T-cell (primary cell): ENCODE results near the gene CXCL14. TPM values are rescaled to one million over a fixed set of nuclear protein-coding genes. Genes with fewer than 3 reads are reported as not detected.

Source experiments
- ATAC-seq, 4 experiments: fragments of 200-7000 bp in 3 of 4; fragments of 150-1000 bp in 1 of 4; cut with Tn5 transposase; replicated peaks in 1 of 4; 1 replicate in 3 of 4; 2 replicates in 1 of 4; pipeline ENCODE4 v1.10.0; 2021; ENCODE audit warnings: moderate library complexity in 3 of 4, mild to moderate bottlenecking in 2 of 4, moderate number of reproducible peaks in 1 of 4
- CTCF ChIA-PET, 2 donors: fragments of 300-600 bp; sonication (Branson Sonifier 250); formaldehyde crosslinking; loops; one replicate each; lab custom pipeline; 2022; ENCODE audit warnings: antibody characterized with exemption in 2 of 2; lab: Charles Lee
- POLR2A ChIA-PET, 2 donors: fragments of 300-600 bp; sonication (Branson Sonifier 250); formaldehyde crosslinking; loops; one replicate each; lab custom pipeline; 2022; ENCODE audit warnings: antibody characterized with exemption in 2 of 2; lab: Charles Lee
- DNase-seq, 35 experiments: peaks; one replicate each; pipeline versions ENCODE4 v3.0.0 to v3.0.0-alpha.2; 2013 to 2023
- H3K27ac ChIP-seq: one replicate; pipeline ENCODE4 v1.5.1; 2013; ENCODE audit warnings: low read length
- H3K27me3 ChIP-seq, 2 experiments: replicated peaks in 1 of 2; 1 replicate in 1 of 2; 2 replicates in 1 of 2; pipeline versions ENCODE4 v1.6.1 to v1.7.0; 2013; ENCODE audit warnings: low read length in 1 of 2, mixed read lengths in 1 of 2; ENCODE audit not compliant: control insufficient read depth in 2 of 2, insufficient read depth in 2 of 2; ENCODE audit errors: extremely low read depth in 1 of 2
- H3K36me3 ChIP-seq, 2 donors: 1 replicate in 1 of 2; 2 replicates in 1 of 2; pipeline versions ENCODE4 v1.6.1 to v1.7.0; 2013; ENCODE audit warnings: low read length in 1 of 2; ENCODE audit not compliant: control insufficient read depth in 2 of 2, insufficient read depth in 1 of 2; ENCODE audit errors: extremely low read depth in 1 of 2
- H3K4me1 ChIP-seq, 2 experiments: 1 replicate in 1 of 2; 2 replicates in 1 of 2; pipeline versions ENCODE4 v1.6.1 to v1.7.0; 2013; ENCODE audit warnings: low read length in 2 of 2, mixed read lengths in 1 of 2; ENCODE audit not compliant: insufficient read depth in 2 of 2, control insufficient read depth in 1 of 2; ENCODE audit errors: extremely low read depth in 1 of 2
- H3K4me3 ChIP-seq, 2 donors: 1 replicate in 1 of 2; 2 replicates in 1 of 2; pipeline versions ENCODE4 v1.5.1 to v1.7.0; 2013; ENCODE audit warnings: mild to moderate bottlenecking in 2 of 2, low read length in 1 of 2, moderate library complexity in 1 of 2; ENCODE audit not compliant: control insufficient read depth in 1 of 2; ENCODE audit errors: extremely low read depth in 1 of 2
- H3K9me3 ChIP-seq: 2 replicates; pipeline ENCODE4 v1.7.0; 2013
- H3K27ac Mint-ChIP-seq, 2 donors: one replicate each; pipeline ENCODE4 v1.8.0; 2020 to 2021; ENCODE audit warnings: mild to moderate bottlenecking in 2 of 2, mixed read lengths in 2 of 2
- H3K27me3 Mint-ChIP-seq, 2 donors: one replicate each; pipeline ENCODE4 v1.8.0; 2021 to 2022; ENCODE audit warnings: mixed read lengths in 2 of 2
- H3K36me3 Mint-ChIP-seq: one replicate; pipeline ENCODE4 v1.8.0; 2021; ENCODE audit warnings: mixed read lengths
- H3K4me1 Mint-ChIP-seq, 3 donors: one replicate each; pipeline ENCODE4 v1.8.0; 2020 to 2022; ENCODE audit warnings: mixed read lengths in 3 of 3, mild to moderate bottlenecking in 1 of 3
- H3K4me3 Mint-ChIP-seq, 3 donors: one replicate each; pipeline ENCODE4 v1.8.0; 2020 to 2022; ENCODE audit warnings: mild to moderate bottlenecking in 3 of 3, mixed read lengths in 3 of 3, moderate library complexity in 3 of 3
- H3K9me3 Mint-ChIP-seq, 3 donors: one replicate each; pipeline ENCODE4 v1.8.0; 2020 to 2022; ENCODE audit warnings: mixed read lengths in 3 of 3
- WGBS: methylation state at CpG from one replicate; pipeline ENCODE4 v1.1.5; 2013; ENCODE audit warnings: missing lambda C conversion rate; ENCODE audit not compliant: insufficient coverage; 5-methylcytosine and 5-hydroxymethylcytosine counted together
- total RNA-seq, 35 experiments: library from RNA in 6 of 35; stranded (reverse) in 6 of 35; fragments of 120-200 nt in 1 of 35; gene quantifications; one replicate each; pipeline versions ENCODE4 v1.2.1 to v1.2.4 and lab custom pipeline; 2013 to 2026

Gene CXCL14
- total RNA-seq: not detected
- total RNA-seq (2013): not detected
- total RNA-seq (lab: John Stamatoyannopoulos, UW): 0 to 0.07 (median 0) reads per million in 29 experiments

- no peaks in the 10 kb centered on the region for H3K9me3 ChIP-seq
- Mint-ChIP-seq H3K4me3 (no peak within 1 kb of the TSS), H3K36me3 (no peaks in the 10 kb centered on the region), H3K27me3 (peaks cover 35 to 60% of the 10 kb centered on the region in 2 donors), H3K4me1 (peaks cover 0 to 3% (median 0%) of the 10 kb centered on the region in 3 donors), H3K9me3 (no peaks in the 10 kb centered on the region), H3K27ac (no peak within 1 kb of the TSS)
- peaks cover 7 to 65% of the 10 kb centered on the region in 2 experiments for H3K27me3 ChIP-seq
- no peak within 1 kb of the TSS for H3K27ac ChIP-seq
- ChIA-PET CTCF (no interaction called here), POLR2A (no interaction called here)
- no peak for DNase-seq
- no peaks in the 10 kb centered on the region for H3K36me3 ChIP-seq
- H3K4me3 ChIP-seq: no peak within 1 kb of the TSS
- 4% methylated on average over 57 of the region's 68 CpGs for WGBS
- no peaks in the 10 kb centered on the region for H3K4me1 ChIP-seq
- no peak for ATAC-seq
These were observed at the start of gene CXCL14 for GRCh38 chr5:135578685-135579341. TSS of gene CXCL14 (minus strand) at chr5:135578991. CDS start at chr5:135578778, 213 bp downstream.

GRCh38 chr5:135626636-135627035 is 47.8 kb upstream of the CXCL14 start:
- H3K36me3 Mint-ChIP-seq: no peaks in the 10 kb centered on the region
- H3K9me3 ChIP-seq: no peaks in the 10 kb centered on the region
- ChIA-PET POLR2A (interaction anchor here in 1 of 2 donors (0.6 kb wide), 1 partner anchor 37 kb away, joined by 3 read pairs; no protein-coding TSS in a partner anchor), CTCF (no interaction called here)
- H3K27me3 ChIP-seq: peaks cover 0 to 13% of the 10 kb centered on the region in 2 experiments
- no peaks in the 10 kb centered on the region for H3K4me1 ChIP-seq
- peaks cover 6 to 19% of the 10 kb centered on the region in 2 donors for H3K27me3 Mint-ChIP-seq
- no peaks in the 10 kb centered on the region for H3K9me3 Mint-ChIP-seq
- H3K27ac ChIP-seq: no peak overlapping the region
- no peaks in the 10 kb centered on the region for H3K4me1 Mint-ChIP-seq
- no peak overlapping the region for H3K4me3 Mint-ChIP-seq
- no peak overlapping the region for H3K27ac Mint-ChIP-seq
- ATAC-seq (no peak), DNase-seq (no peak)
- 20% methylated on average over 1 of the region's 3 CpGs for WGBS
- H3K4me3 ChIP-seq: no peak overlapping the region
- no peaks in the 10 kb centered on the region for H3K36me3 ChIP-seq

- Histone ChIP-seq H3K36me3 (no peaks in the 10 kb centered on the region), H3K27me3 (peaks cover 0 to 13% of the 10 kb centered on the region in 2 experiments), H3K9me3 (no peaks in the 10 kb centered on the region), H3K4me1 (no peaks in the 10 kb centered on the region), H3K27ac (no peak overlapping the region), H3K4me3 (no peak overlapping the region)
- DNase-seq (no peak), ATAC-seq (no peak)
- Mint-ChIP-seq H3K4me1 (no peaks in the 10 kb centered on the region), H3K27ac (no peak overlapping the region), H3K4me3 (no peak overlapping the region), H3K9me3 (no peaks in the 10 kb centered on the region), H3K27me3 (peaks cover 6 to 20% of the 10 kb centered on the region in 2 donors), H3K36me3 (no peaks in the 10 kb centered on the region)
- ChIA-PET CTCF (no interaction called here), POLR2A (no interaction called here)
- WGBS: no CpG with 5 or more reads among the region's 3 CpGs
These were observed 47.2 kb upstream of the CXCL14 start for GRCh38 chr5:135625961-135626360.

GRCh38 chr5:135625486-135625885 is 46.7 kb upstream of the CXCL14 start:
- Histone ChIP-seq H3K4me1 (no peaks in the 10 kb centered on the region), H3K27ac (no peak overlapping the region), H3K36me3 (no peaks in the 10 kb centered on the region), H3K27me3 (peaks cover 0 to 17% of the 10 kb centered on the region in 2 experiments), H3K4me3 (no peak overlapping the region), H3K9me3 (no peaks in the 10 kb centered on the region)
- Mint-ChIP-seq H3K4me3 (no peak overlapping the region), H3K9me3 (no peaks in the 10 kb centered on the region), H3K27me3 (peaks cover 6 to 23% of the 10 kb centered on the region in 2 donors), H3K4me1 (no peaks in the 10 kb centered on the region), H3K36me3 (no peaks in the 10 kb centered on the region), H3K27ac (no peak overlapping the region)
- ATAC-seq (no peak), DNase-seq (no peak)
- ChIA-PET CTCF (no interaction called here), POLR2A (no interaction called here)
- 100% methylated on average over 1 of the region's 1 CpG for WGBS

- Mint-ChIP-seq H3K27ac (no peak overlapping the region), H3K4me3 (no peak overlapping the region), H3K9me3 (no peaks in the 10 kb centered on the region), H3K4me1 (no peaks in the 10 kb centered on the region), H3K36me3 (no peaks in the 10 kb centered on the region), H3K27me3 (peaks cover 6 to 23% of the 10 kb centered on the region in 2 donors)
- Histone ChIP-seq H3K4me3 (no peak overlapping the region), H3K4me1 (no peaks in the 10 kb centered on the region), H3K36me3 (no peaks in the 10 kb centered on the region), H3K27me3 (peaks cover 0 to 21% of the 10 kb centered on the region in 2 experiments), H3K27ac (no peak overlapping the region), H3K9me3 (no peaks in the 10 kb centered on the region)
- ATAC-seq: no peak
- 70% methylated on average over 2 of the region's 2 CpGs for WGBS
- no peak for DNase-seq
- POLR2A ChIA-PET: no interaction called here
- CTCF ChIA-PET: no interaction called here
These were observed 46.3 kb upstream of the CXCL14 start for GRCh38 chr5:135625061-135625460.

- Mint-ChIP-seq H3K36me3 (no peaks in the 10 kb centered on the region), H3K27ac (no peak overlapping the region), H3K4me3 (no peak overlapping the region), H3K27me3 (peaks cover 5 to 20% of the 10 kb centered on the region in 2 donors), H3K9me3 (peaks cover 10 to 16% (median 12%) of the 10 kb centered on the region in 3 donors), H3K4me1 (no peaks in the 10 kb centered on the region)
- no peaks in the 10 kb centered on the region for H3K4me1 ChIP-seq
- DNase-seq: no peak
- CTCF ChIA-PET: no interaction called here
- no peak overlapping the region for H3K4me3 ChIP-seq
- no peaks in the 10 kb centered on the region for H3K36me3 ChIP-seq
- H3K27me3 ChIP-seq: peaks cover 0 to 19% of the 10 kb centered on the region in 2 experiments
- no peak overlapping the region for H3K27ac ChIP-seq
- POLR2A ChIA-PET: no interaction called here
- no peaks in the 10 kb centered on the region for H3K9me3 ChIP-seq
- no peak for ATAC-seq
- WGBS: no CpG with 5 or more reads among the region's 2 CpGs
These were observed 44.5 kb upstream of the CXCL14 start for GRCh38 chr5:135623186-135623715.
